A549 (cell line): ENCODE measurements around the gene TNIK. TPM values are rescaled to one million over a fixed set of nuclear protein-coding genes. Genes with fewer than 3 reads are reported as not detected.

ENCODE experiments used
- ATAC-seq, 2 experiments: fragments of 200-7000 bp in 1 of 2; fragments of >200 bp in 1 of 2; cut with Nextera tagmentation in 1 of 2; cut with Tn5 transposase in 1 of 2; 3 replicates each; pipeline versions ENCODE4 v1.8.0 to v1.9.1; 2018 to 2020; ENCODE audit warnings: mild to moderate bottlenecking in 1 of 2, moderate library complexity in 1 of 2
- CTCF ChIA-PET: fragments of 300-600 bp; sonication (Branson Sonifier 250); formaldehyde crosslinking; extraction: SDS; loops from one replicate; lab custom pipeline; 2021; ENCODE audit warnings: antibody characterized with exemption, inconsistent platforms; lab: Yijun Ruan, JAX
- POLR2A ChIA-PET: fragments of 350-600 bp; formaldehyde crosslinking; extraction: SDS; loops from one replicate; lab custom pipeline; 2021; ENCODE audit warnings: antibody characterized with exemption, inconsistent platforms; lab: Yijun Ruan, JAX
- DNase-seq, 2 experiments: peaks; one replicate each; pipeline versions ENCODE4 v3.0.0 to v3.0.0-alpha.2; 2011 to 2016; ENCODE audit warnings: low read depth in 1 of 2, low spot score in 1 of 2
- FAIRE-seq: peaks from 2 replicates; lab custom pipeline; 2011; peaks lifted over from hg19 to GRCh38; lab: Jason Lieb, UNC
- H3K27ac ChIP-seq, 2 experiments: fragments of >200 bp; sonication (Bioruptor Twin); formaldehyde crosslinking; 3 replicates each; pipeline ENCODE4 v1.5.1; 2016 to 2017
- H3K4me1 ChIP-seq: fragments of >200 bp; sonication (Bioruptor Twin); formaldehyde crosslinking; 3 replicates; pipeline ENCODE4 v1.6.1; 2016
- H3K4me2 ChIP-seq: fragments of >200 bp; sonication (Bioruptor Twin); formaldehyde crosslinking; 3 replicates; pipeline ENCODE4 v1.6.1; 2016
- H3K4me3 ChIP-seq: fragments of >200 bp; sonication (Bioruptor Twin); formaldehyde crosslinking; 3 replicates; pipeline ENCODE4 v1.5.1; 2016
- H3K9me3 ChIP-seq: fragments of >200 bp; sonication (Bioruptor Twin); formaldehyde crosslinking; 3 replicates; pipeline ENCODE4 v1.6.1; 2016
- BCL3 ChIP-seq: fragments of >200 bp; sonication (Bioruptor Twin); formaldehyde crosslinking; IDR thresholded peaks from 3 replicates; pipeline ENCODE4 v1.6.1; 2016
- CEBPB ChIP-seq, 2 experiments: fragments of >200 bp in 1 of 2; sonication (Bioruptor Twin) in 1 of 2; formaldehyde crosslinking in 1 of 2; IDR thresholded peaks; 2 replicates each; pipeline ENCODE4 v1.6.1; 2012 to 2016
- CHD4 ChIP-seq: fragments of 200-600 bp; sonication (generic); IDR thresholded peaks from 2 replicates; pipeline ENCODE4 v1.6.1; 2016; ENCODE audit warnings: antibody characterized with exemption, mild to moderate bottlenecking, borderline replicate concordance
- CTCF ChIP-seq: fragments of >200 bp; sonication (Bioruptor Twin); formaldehyde crosslinking; IDR thresholded peaks from 3 replicates; pipeline ENCODE4 v1.5.1; 2016
- E2F6 ChIP-seq: IDR thresholded peaks from 2 replicates; pipeline ENCODE4 v1.6.1; 2012; ENCODE audit warnings: low read depth, borderline replicate concordance
- ESRRA ChIP-seq: fragments of 150-350 bp; IDR thresholded peaks from 2 replicates; pipeline ENCODE4 v1.6.1; 2014; ENCODE audit warnings: mild to moderate bottlenecking, low read length, borderline replicate concordance
- FOSL2 ChIP-seq, 2 experiments: fragments of 450-650 bp in 1 of 2; fragments of >200 bp in 1 of 2; sonication (Bioruptor Twin) in 1 of 2; formaldehyde crosslinking; IDR thresholded peaks; 2 replicates each; pipeline versions ENCODE4 v1.5.0 to v1.6.1; 2016 to 2020; ENCODE audit warnings: mild to moderate bottlenecking in 1 of 2, moderate library complexity in 1 of 2
- GATA3 ChIP-seq: IDR thresholded peaks from 2 replicates; pipeline ENCODE4 v1.6.1; 2012; ENCODE audit warnings: borderline replicate concordance
- HES2 ChIP-seq: fragments of >200 bp; sonication (Bioruptor Twin); formaldehyde crosslinking; IDR thresholded peaks from 2 replicates; pipeline ENCODE4 v1.6.1; 2016
- HMGXB4 ChIP-seq: fragments of 250-450 bp; sonication (Bioruptor Pico); IDR thresholded peaks from 2 replicates; pipeline ENCODE4 v1.5.0; 2021; ENCODE audit warnings: mild to moderate bottlenecking, moderate library complexity, borderline replicate concordance
- HOXA7 ChIP-seq: fragments of 250-450 bp; sonication (Bioruptor Pico); IDR thresholded peaks from 2 replicates; pipeline ENCODE4 v1.5.0; 2020; ENCODE audit warnings: mild to moderate bottlenecking, moderate library complexity
- JUN ChIP-seq, 2 experiments: fragments of >200 bp; sonication (Bioruptor Twin); formaldehyde crosslinking; IDR thresholded peaks; 2 replicates in 1 of 2; 3 replicates in 1 of 2; pipeline ENCODE4 v1.6.1; 2016 to 2017
- JUNB ChIP-seq: fragments of >200 bp; sonication (Bioruptor Twin); formaldehyde crosslinking; IDR thresholded peaks from 2 replicates; pipeline ENCODE4 v1.6.1; 2016
- KDM5A ChIP-seq: fragments of 200-600 bp; sonication (generic); IDR thresholded peaks from 2 replicates; pipeline ENCODE4 v1.6.1; 2016; ENCODE audit warnings: antibody characterized with exemption, mild to moderate bottlenecking
- PHF8 ChIP-seq: fragments of 200-600 bp; sonication (generic); IDR thresholded peaks from 2 replicates; pipeline ENCODE4 v1.6.1; 2016; ENCODE audit warnings: low read depth, mild to moderate bottlenecking, antibody characterized with exemption, moderate library complexity, borderline replicate concordance
- REST ChIP-seq: fragments of 200-600 bp; sonication (generic); IDR thresholded peaks from 2 replicates; pipeline ENCODE4 v1.6.1; 2016; ENCODE audit warnings: antibody characterized with exemption, mild to moderate bottlenecking, moderate library complexity
- RNF2 ChIP-seq: fragments of 200-600 bp; sonication (generic); IDR thresholded peaks from 2 replicates; pipeline ENCODE4 v1.6.1; 2016; ENCODE audit warnings: low read depth, mild to moderate bottlenecking, antibody characterized with exemption, moderate library complexity, borderline replicate concordance
- TP53 ChIP-seq: fragments of 250-450 bp; sonication (Bioruptor Pico); IDR thresholded peaks from 2 replicates; pipeline ENCODE4 v1.5.0; 2021; ENCODE audit warnings: mild to moderate bottlenecking, moderate library complexity
- ZC3H11A ChIP-seq: fragments of 450-650 bp; IDR thresholded peaks from 2 replicates; pipeline ENCODE4 v1.6.1; 2014; ENCODE audit warnings: antibody characterized with exemption, mild to moderate bottlenecking
- ZSCAN20 ChIP-seq: fragments of 250-450 bp; sonication (Bioruptor Pico); IDR thresholded peaks from 2 replicates; pipeline ENCODE4 v1.8.0; 2022; ENCODE audit warnings: mild to moderate bottlenecking, moderate library complexity
- WGBS: methylation state at CpG from one replicate; pipeline ENCODE4 v1.1.6; 2017; ENCODE audit errors: missing lambda C conversion rate; 5-methylcytosine and 5-hydroxymethylcytosine counted together
- polyA plus RNA-seq, 4 experiments: library from polyadenylated mRNA; depleted of rRNA in 3 of 4; stranded (reverse); fragments of >200 nt; fragmentation: RNase III in 1 of 4; extraction: RNeasy Plus Mini Kit Qiagen cat#74134 plus additional on column Dnase treatment in 1 of 4; gene quantifications; 2 replicates in 3 of 4; 3 replicates in 1 of 4; pipeline ENCODE4 v1.2.3, GENCODE V29; 2011 to 2017

TNIK gene
- polyA plus RNA-seq, 2 of the 4 experiments (the other 2 are of a cell fraction) = 1.6 to 1.8 TPM

GRCh38 chr3:171186383-171186782, 273.8 kb downstream of the TNIK start:
- DNase-seq (no peak), ATAC-seq (no peak)
- peaks cover 16% of the 10 kb centered on the region for H3K4me1 ChIP-seq
- no peak overlapping the region for H3K4me3 ChIP-seq
- TF ChIP-seq ESRRA (no peak), TP53 (CRISPR knock-in tag) (no peak), HES2 (no peak), RNF2 (no peak), FOSL2 (IDR thresholded peaks at IDR 0.05) (no peak), FOSL2 (CRISPR knock-in tag; IDR thresholded peaks at IDR 0.05) (no peak), HMGXB4 (no peak), E2F6 (no peak), JUN (IDR thresholded peaks at IDR 0.05) (no peak), CEBPB (IDR thresholded peaks at IDR 0.05) (no peak), KDM5A (no peak)
- TF ChIP-seq, all 56 proteins: peak for 0
- no peak overlapping the region for H3K27ac ChIP-seq
- H3K4me2 ChIP-seq = no peak overlapping the region
- ChIA-PET POLR2A (no interaction called here), CTCF (interaction anchor here (0.7 to 4.9 kb wide), 8 partner anchors 11 to 380 kb away, joined by 3 to 27 read pairs (median 3); no protein-coding TSS in a partner anchor)
- no peak for FAIRE-seq
- no peaks in the 10 kb centered on the region for H3K9me3 ChIP-seq

GRCh38 chr3:171185959-171186358, 274.2 kb downstream of the TNIK start:
- ATAC-seq = no peak
- Histone ChIP-seq H3K4me2 (no peak overlapping the region), H3K4me1 (peaks cover 11% of the 10 kb centered on the region), H3K4me3 (no peak overlapping the region), H3K27ac (no peak overlapping the region), H3K9me3 (no peaks in the 10 kb centered on the region)
- ChIA-PET CTCF (interaction anchor here (0.7 to 4.9 kb wide), 4 partner anchors 13 to 380 kb away, joined by 3 to 27 read pairs (median 4); no protein-coding TSS in a partner anchor), POLR2A (no interaction called here)
- TF ChIP-seq PHF8 (no peak), REST (no peak), ZC3H11A (no peak), BCL3 (no peak), CTCF (no peak), GATA3 (no peak), CHD4 (no peak), HOXA7 (CRISPR knock-in tag) (no peak), ZSCAN20 (CRISPR knock-in tag) (no peak), CEBPB (IDR thresholded peaks at IDR 0.05) (no peak), JUNB (no peak)
- WGBS = 0% methylated on average over 1 of the region's 1 CpG
- no peak for FAIRE-seq
- DNase-seq = no peak
